Choroid plexus epithelial cell (primary cell): Measurements from ENCODE around the gene CACNG1.

Experiments used
- DNase-seq: peaks from one replicate; pipeline ENCODE4 v3.0.0-alpha.2; 2010; ENCODE audit warnings: low read depth
- H3K4me3 ChIP-seq: 2 replicates; pipeline ENCODE4 v1.5.1; 2011; ENCODE audit warnings: low read depth, mild to moderate bottlenecking, control low read depth, low read length, moderate library complexity
- TF ChIP-seq, protein P1 (sequence below): conservative IDR thresholded peaks from 2 replicates; pipeline ENCODE4 v1.5.1; 2011; ENCODE audit warnings: low read depth, mild to moderate bottlenecking, control low read depth, inconsistent platforms, low read length, moderate library complexity

CACNG1 gene

DNA sequence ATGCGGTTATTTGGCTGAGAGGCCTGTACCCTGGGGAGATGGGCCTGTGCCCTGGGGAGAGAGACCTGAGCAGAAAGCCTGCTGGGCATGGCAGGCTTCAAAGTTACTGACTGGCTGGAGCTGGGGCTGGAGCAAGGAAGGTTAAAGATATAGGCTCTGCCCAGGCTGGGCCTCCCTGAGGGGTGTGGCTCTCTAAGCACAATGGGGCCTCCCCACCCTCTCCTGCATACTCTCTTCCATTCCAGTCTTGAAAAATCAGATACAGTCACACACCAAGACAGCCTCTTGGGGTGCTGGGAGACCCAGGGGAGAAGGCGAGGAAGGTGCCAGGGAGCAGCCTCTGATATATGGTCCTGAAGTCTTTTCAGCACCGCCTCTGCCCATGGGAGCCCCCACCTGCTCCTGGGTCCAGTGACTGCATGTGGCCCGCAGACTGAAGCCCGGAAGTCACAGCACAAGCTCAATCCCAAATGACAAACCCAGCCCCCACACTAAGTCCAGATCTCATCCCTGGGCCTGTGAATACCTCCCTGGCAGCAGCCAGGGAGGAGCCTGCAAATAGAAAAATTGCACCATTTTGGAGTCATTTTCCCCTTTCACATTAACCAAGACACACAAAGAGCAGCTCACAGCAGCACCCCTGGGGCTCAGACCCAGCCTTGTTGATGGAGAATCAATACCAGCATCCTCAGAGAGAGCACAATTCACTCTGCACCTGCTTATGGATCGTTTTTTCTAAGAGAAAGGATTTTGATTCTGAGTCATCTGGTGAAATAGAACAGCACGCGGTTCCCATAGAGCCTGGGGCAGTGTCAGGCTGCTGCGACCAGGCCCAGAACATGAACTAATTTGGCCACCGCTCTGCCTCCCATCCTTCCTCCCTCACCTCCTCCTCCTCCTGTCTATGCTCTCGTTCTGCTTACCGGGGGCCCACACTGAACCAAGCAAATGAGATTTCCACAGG lies 25.6 kb upstream of the CACNG1 start:
- no peak overlapping the region for H3K4me3 ChIP-seq
- no peak for DNase-seq
- TF ChIP-seq, protein P1, sequence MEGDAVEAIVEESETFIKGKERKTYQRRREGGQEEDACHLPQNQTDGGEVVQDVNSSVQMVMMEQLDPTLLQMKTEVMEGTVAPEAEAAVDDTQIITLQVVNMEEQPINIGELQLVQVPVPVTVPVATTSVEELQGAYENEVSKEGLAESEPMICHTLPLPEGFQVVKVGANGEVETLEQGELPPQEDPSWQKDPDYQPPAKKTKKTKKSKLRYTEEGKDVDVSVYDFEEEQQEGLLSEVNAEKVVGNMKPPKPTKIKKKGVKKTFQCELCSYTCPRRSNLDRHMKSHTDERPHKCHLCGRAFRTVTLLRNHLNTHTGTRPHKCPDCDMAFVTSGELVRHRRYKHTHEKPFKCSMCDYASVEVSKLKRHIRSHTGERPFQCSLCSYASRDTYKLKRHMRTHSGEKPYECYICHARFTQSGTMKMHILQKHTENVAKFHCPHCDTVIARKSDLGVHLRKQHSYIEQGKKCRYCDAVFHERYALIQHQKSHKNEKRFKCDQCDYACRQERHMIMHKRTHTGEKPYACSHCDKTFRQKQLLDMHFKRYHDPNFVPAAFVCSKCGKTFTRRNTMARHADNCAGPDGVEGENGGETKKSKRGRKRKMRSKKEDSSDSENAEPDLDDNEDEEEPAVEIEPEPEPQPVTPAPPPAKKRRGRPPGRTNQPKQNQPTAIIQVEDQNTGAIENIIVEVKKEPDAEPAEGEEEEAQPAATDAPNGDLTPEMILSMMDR: no peak

GRCh38 chr17:67019809-67020208 lies 24.5 kb upstream of the CACNG1 start:
- no peak for DNase-seq
- H3K4me3 ChIP-seq: no peak overlapping the region
- TF ChIP-seq, protein P1: no peak

DNA sequence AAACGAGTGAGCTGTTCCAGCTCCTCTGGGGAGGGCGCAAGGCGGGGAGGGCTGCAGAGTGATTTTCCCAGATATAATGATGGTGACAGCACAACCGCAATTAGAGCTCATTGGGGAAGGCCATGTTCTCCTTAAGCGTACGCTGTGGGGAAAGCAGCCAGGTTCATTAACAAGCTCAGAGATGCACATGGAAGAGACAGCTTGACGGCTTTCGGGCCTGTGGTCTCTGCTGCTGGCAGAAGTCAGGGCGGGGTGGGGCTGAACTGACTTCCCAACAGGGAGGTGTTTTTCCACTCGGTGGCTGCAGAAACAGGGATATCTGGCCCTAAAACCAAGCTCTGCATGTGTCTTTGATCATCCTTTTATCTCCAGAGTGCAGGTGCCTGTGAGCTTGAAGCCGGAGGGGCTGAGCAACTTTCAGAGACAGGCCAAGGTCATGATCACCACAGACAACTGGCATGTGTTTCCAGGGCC lies 24.0 kb upstream of the CACNG1 start:
- TF ChIP-seq, protein P1: no peak
- no peak for DNase-seq
- no peak overlapping the region for H3K4me3 ChIP-seq

DNA sequence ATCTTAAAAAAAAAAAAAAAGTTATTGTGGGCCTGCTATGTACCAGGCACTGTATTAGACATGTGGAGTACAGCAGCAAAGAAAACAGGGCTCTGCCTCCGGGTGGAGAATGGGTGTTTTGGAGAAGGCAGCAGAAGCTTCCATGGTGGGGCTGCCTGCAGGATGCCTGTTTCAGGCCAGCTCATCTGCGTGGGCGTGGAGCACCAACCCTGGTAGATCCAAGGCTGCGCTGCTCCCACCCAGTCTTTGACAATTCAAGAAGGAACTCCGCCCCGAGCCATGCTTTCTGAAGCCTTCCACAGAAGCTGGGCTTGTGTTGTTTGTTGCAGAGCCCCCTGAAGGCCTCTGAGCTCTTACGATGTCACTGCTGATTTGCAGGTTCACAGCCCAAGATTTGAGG lies 23.2 kb upstream of the CACNG1 start:
- DNase-seq: no peak
- no peak overlapping the region for H3K4me3 ChIP-seq
- TF ChIP-seq, protein P1: no peak

DNA sequence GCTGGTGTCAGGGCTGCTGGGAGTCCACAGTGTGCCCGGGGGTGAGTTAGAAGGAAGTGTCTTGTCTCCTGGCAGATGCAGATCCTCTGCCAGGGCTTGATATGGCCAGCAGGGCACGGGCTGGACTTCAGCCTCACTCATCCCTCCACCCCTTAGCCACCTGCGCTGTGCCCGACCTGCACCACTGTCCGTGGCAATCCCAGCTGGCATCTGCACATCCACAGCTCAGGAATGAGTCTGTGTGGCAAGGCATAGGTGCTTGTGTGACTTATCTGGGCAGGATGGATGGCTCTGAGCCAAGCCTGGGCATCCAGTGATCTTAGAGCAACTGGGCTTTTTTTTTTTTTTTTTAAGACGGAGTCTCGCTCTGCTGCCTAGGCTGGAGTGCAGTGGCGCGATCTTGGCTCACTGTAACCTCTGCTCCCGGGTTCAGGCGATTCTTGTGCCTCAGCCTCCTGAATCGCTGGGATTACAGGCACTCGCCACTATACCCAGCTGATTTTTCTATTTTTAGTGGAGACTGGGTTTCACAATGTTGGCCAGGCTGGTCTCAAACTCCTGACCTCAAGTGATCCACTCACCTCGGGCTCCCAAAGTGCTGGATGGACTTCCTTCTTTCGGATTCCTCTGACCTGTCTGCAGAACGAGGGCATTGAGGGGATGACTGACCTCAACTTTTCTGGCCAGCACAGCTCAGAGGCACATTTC lies 22.5 kb upstream of the CACNG1 start:
- H3K4me3 ChIP-seq: no peak overlapping the region
- TF ChIP-seq, protein P1: no peak
- DNase-seq: no peak

GRCh38 chr17:67022451-67022810 lies 21.9 kb upstream of the CACNG1 start:
- TF ChIP-seq, protein P1: no peak
- H3K4me3 ChIP-seq: no peak overlapping the region
- no peak for DNase-seq
